M059J (cell line): ENCODE measurements around the gene TMEM256. TPM values are rescaled to one million over a fixed set of nuclear protein-coding genes. Genes with fewer than 3 reads are reported as not detected.

ENCODE experiments used
- total RNA-seq: library from RNA; depleted of rRNA; stranded (reverse); fragments of >200 nt; shearing (Covaris generic); gene quantifications from 2 replicates; pipeline ENCODE4 v1.2.3, GENCODE V29; 2014; rRNA removed

The TMEM256 gene
- total RNA-seq, 1 experiment from 2014 or later, result 122 TPM

Other genes with a start within 250 kb of the TMEM256 start
- not detected in 2 replicates for gene ASGR1, start 224.7 kb downstream of the TMEM256 start, total RNA-seq
- 4.7 and 7.8 TPM in 2 replicates for gene DLG4, start 184.3 kb downstream of the TMEM256 start, total RNA-seq
- 294 and 491 TPM in 2 replicates for gene ACADVL, start 184.2 kb downstream of the TMEM256 start, total RNA-seq
- 23.9 and 39.1 TPM in 2 replicates for gene DVL2, start 169.6 kb downstream of the TMEM256 start, total RNA-seq
- 49.6 and 53.3 TPM in 2 replicates for gene PHF23, start 164.6 kb downstream of the TMEM256 start, total RNA-seq
- gene GABARAP, start 161.6 kb downstream of the TMEM256 start, total RNA-seq, result 575 and 595 TPM in 2 replicates
- 38.4 and 42.6 TPM in 2 replicates for gene CTDNEP1, start 152.4 kb downstream of the TMEM256 start, total RNA-seq
- 75.1 and 75.3 TPM in 2 replicates for gene ELP5, start 151.9 kb downstream of the TMEM256 start, total RNA-seq
- gene CLDN7, start 141.6 kb downstream of the TMEM256 start, total RNA-seq, result 0.10 and 2.4 TPM in 2 replicates
- gene SLC2A4, start 122.4 kb downstream of the TMEM256 start, total RNA-seq, result 0.44 TPM in 1 of 2 replicates, not detected in the other
- gene YBX2, start 109.5 kb downstream of the TMEM256 start, total RNA-seq, result 0.39 and 0.79 TPM in 2 replicates
- gene EIF5A, start 96.5 kb downstream of the TMEM256 start, total RNA-seq, result 428 and 432 TPM in 2 replicates
- 94.3 and 118 TPM in 2 replicates for gene GPS2, start 88.7 kb downstream of the TMEM256 start, total RNA-seq
- gene NEURL4, start 74.8 kb downstream of the TMEM256 start, total RNA-seq, result 3.6 and 8.0 TPM in 2 replicates
- gene ACAP1, start 67.6 kb downstream of the TMEM256 start, total RNA-seq, result not detected in 2 replicates
- gene KCTD11, start 51.9 kb downstream of the TMEM256 start, total RNA-seq, result 3.5 and 7.1 TPM in 2 replicates
- gene TMEM95, start 48.9 kb downstream of the TMEM256 start, total RNA-seq, result not detected in 2 replicates
- 0.62 and 0.67 TPM in 2 replicates for gene TNK1, start 23.0 kb downstream of the TMEM256 start, total RNA-seq
- gene PLSCR3, start 9.6 kb downstream of the TMEM256 start, total RNA-seq, result 17.0 and 29.2 TPM in 2 replicates
- gene NLGN2, start 3.7 kb upstream of the TMEM256 start, total RNA-seq, result 8.9 and 16.5 TPM in 2 replicates
- gene SPEM1, start 16.2 kb upstream of the TMEM256 start, total RNA-seq, result not detected in 2 replicates
- not detected in 2 replicates for gene SPEM2, start 21.5 kb upstream of the TMEM256 start, total RNA-seq
- gene SPEM3, start 24.8 kb upstream of the TMEM256 start, total RNA-seq, result not detected in 2 replicates
- 5.3 and 10.0 TPM in 2 replicates for gene TMEM102, start 31.3 kb upstream of the TMEM256 start, total RNA-seq
- gene FGF11, start 35.4 kb upstream of the TMEM256 start, total RNA-seq, result 3.7 and 5.0 TPM in 2 replicates
- gene CHRNB1, start 41.0 kb upstream of the TMEM256 start, total RNA-seq, result 10.7 and 16.6 TPM in 2 replicates
- gene ZBTB4, start 75.5 kb upstream of the TMEM256 start, total RNA-seq, result 13.9 and 26.7 TPM in 2 replicates
- not detected in 2 replicates for gene SLC35G6, start 77.3 kb upstream of the TMEM256 start, total RNA-seq
- 15.2 and 26.1 TPM in 2 replicates for gene POLR2A, start 80.3 kb upstream of the TMEM256 start, total RNA-seq
- gene TNFSF12, start 145.0 kb upstream of the TMEM256 start, total RNA-seq, result 13.3 and 20.3 TPM in 2 replicates
- 3.2 and 4.2 TPM in 2 replicates for gene TNFSF13, start 154.7 kb upstream of the TMEM256 start, total RNA-seq
- 75.1 and 88.2 TPM in 2 replicates for gene SENP3, start 157.8 kb upstream of the TMEM256 start, total RNA-seq
- gene CD68, start 175.5 kb upstream of the TMEM256 start, total RNA-seq, result 120 and 147 TPM in 2 replicates
- 216 and 398 TPM in 2 replicates for gene MPDU1, start 179.8 kb upstream of the TMEM256 start, total RNA-seq
- not detected in 2 replicates for gene SOX15, start 186.0 kb upstream of the TMEM256 start, total RNA-seq
- gene FXR2, start 210.8 kb upstream of the TMEM256 start, total RNA-seq, result 28.3 and 51.7 TPM in 2 replicates
- gene SAT2, start 223.7 kb upstream of the TMEM256 start, total RNA-seq, result 36.3 and 37.4 TPM in 2 replicates
- gene SHBG, start 226.0 kb upstream of the TMEM256 start, total RNA-seq, result not detected in 2 replicates
- gene ATP1B2, start 246.8 kb upstream of the TMEM256 start, total RNA-seq, result 0.10 TPM in 1 of 2 replicates, not detected in the other